ENCODE data around the gene PPP2R5C. TPM values are rescaled to one million over a fixed set of nuclear protein-coding genes. Genes with fewer than 3 reads are reported as not detected.

PPP2R5C gene
- total and polyA plus RNA-seq, 2 donors from 2014 or later = 65.6 to 129 TPM

GRCh38 chr14:101873991-101874390 lies 112.5 kb downstream of the PPP2R5C start:
- DNase-seq (no peak), FAIRE-seq (no peak)
- no peak overlapping the region for H3K4me3 ChIP-seq (ENCODE audit: low read length in 3 of 3)
- peaks cover 0 to 4% (median 3%) of the 10 kb centered on the region in 3 donors for H3K4me1 ChIP-seq (ENCODE audit: control insufficient read depth in 2 of 3, insufficient read depth in 2 of 3, low read depth in 1 of 3, low read length in 3 of 3)
- H3K27ac ChIP-seq (ENCODE audit: low read depth in 2 of 2, low read length in 2 of 2) = no peak overlapping the region
- H3K36me3 ChIP-seq (ENCODE audit: control insufficient read depth in 2 of 3, insufficient read depth in 3 of 3, low read length in 3 of 3) = peaks cover 0 to 6% (median 0%) of the 10 kb centered on the region in 3 donors
- TF ChIP-seq, protein P1, sequence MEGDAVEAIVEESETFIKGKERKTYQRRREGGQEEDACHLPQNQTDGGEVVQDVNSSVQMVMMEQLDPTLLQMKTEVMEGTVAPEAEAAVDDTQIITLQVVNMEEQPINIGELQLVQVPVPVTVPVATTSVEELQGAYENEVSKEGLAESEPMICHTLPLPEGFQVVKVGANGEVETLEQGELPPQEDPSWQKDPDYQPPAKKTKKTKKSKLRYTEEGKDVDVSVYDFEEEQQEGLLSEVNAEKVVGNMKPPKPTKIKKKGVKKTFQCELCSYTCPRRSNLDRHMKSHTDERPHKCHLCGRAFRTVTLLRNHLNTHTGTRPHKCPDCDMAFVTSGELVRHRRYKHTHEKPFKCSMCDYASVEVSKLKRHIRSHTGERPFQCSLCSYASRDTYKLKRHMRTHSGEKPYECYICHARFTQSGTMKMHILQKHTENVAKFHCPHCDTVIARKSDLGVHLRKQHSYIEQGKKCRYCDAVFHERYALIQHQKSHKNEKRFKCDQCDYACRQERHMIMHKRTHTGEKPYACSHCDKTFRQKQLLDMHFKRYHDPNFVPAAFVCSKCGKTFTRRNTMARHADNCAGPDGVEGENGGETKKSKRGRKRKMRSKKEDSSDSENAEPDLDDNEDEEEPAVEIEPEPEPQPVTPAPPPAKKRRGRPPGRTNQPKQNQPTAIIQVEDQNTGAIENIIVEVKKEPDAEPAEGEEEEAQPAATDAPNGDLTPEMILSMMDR (IDR thresholded peaks at IDR 0.05; ENCODE audit: borderline replicate concordance, extremely low read depth, insufficient read depth) = no peak
- no peaks in the 10 kb centered on the region for H3K27me3 ChIP-seq (ENCODE audit: control insufficient read depth, insufficient read depth, low read length)
- intact Hi-C loops (cut with DNase I) = no loop called here
- H3K9me3 ChIP-seq (ENCODE audit: control insufficient read depth in 2 of 3, insufficient read depth in 1 of 3, low read length in 3 of 3) = no peaks in the 10 kb centered on the region
- H3K9ac ChIP-seq (ENCODE audit: low read length in 3 of 3) = no peak overlapping the region

- Histone ChIP-seq H3K36me3 (ENCODE audit: control insufficient read depth in 2 of 3, insufficient read depth in 3 of 3, low read length in 3 of 3) (peaks cover 0 to 6% (median 0%) of the 10 kb centered on the region in 3 donors), H3K27me3 (ENCODE audit: control insufficient read depth, insufficient read depth, low read length) (no peaks in the 10 kb centered on the region), H3K27ac (ENCODE audit: low read depth in 2 of 2, low read length in 2 of 2) (no peak overlapping the region), H3K4me1 (ENCODE audit: control insufficient read depth in 2 of 3, insufficient read depth in 2 of 3, low read depth in 1 of 3, low read length in 3 of 3) (peaks cover 0 to 4% (median 3%) of the 10 kb centered on the region in 3 donors), H3K9ac (ENCODE audit: low read length in 3 of 3) (no peak overlapping the region), H3K4me3 (ENCODE audit: low read length in 3 of 3) (no peak overlapping the region), H3K9me3 (ENCODE audit: control insufficient read depth in 2 of 3, insufficient read depth in 1 of 3, low read length in 3 of 3) (no peaks in the 10 kb centered on the region)
- TF ChIP-seq, protein P1 (IDR thresholded peaks at IDR 0.05; ENCODE audit: borderline replicate concordance, extremely low read depth, insufficient read depth) = no peak
- DNase-seq (no peak), FAIRE-seq (no peak)
- intact Hi-C loops (cut with DNase I) = no loop called here
These were observed 113.7 kb downstream of the PPP2R5C start for GRCh38 chr14:101875041-101875726.

DNA sequence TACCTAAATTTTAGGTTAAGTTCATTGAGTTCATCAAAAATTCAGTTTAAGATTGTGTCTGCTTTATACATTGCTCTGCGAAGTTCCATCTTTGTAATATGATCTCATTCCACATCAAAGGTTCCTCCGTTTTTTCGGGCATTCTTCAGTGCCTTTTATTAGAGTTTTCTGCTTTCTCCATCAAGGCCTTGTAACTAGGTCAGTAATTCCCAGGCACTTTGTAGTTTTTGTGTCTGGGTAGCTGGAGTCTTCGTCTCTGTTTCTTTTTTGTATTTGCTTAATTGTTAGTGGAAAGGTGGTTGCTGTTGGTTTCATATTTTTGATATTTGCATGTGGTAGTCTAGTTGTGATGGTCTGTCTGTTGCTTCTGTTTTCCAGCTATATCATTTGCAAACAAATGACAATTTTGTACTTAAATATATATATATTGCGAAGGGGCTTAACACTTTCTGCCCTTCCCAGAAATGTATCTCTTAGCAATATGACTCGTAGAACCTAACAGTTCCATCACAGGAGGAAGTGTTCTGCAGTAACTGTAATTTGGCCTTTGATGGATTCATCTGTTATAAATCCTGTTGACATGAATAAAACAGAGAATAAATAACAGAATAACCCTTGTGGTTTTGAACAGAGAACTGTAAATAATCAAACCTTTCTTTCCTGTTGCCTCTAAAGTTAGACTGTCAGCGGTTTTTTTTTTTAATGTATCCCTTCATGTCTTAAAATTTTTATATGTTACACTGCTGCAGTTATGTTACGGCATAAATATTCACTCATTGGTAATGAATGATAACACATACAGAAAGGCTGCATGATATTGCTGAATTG lies 114.4 kb downstream of the PPP2R5C start:
- DNase-seq = peak in 2 of 5 donors; percentile 68 to 79
- Histone ChIP-seq H3K4me1 (ENCODE audit: control insufficient read depth in 2 of 3, insufficient read depth in 2 of 3, low read depth in 1 of 3, low read length in 3 of 3) (peaks cover 0 to 4% (median 3%) of the 10 kb centered on the region in 3 donors), H3K27me3 (ENCODE audit: control insufficient read depth, insufficient read depth, low read length) (no peaks in the 10 kb centered on the region), H3K9me3 (ENCODE audit: control insufficient read depth in 2 of 3, insufficient read depth in 1 of 3, low read length in 3 of 3) (no peaks in the 10 kb centered on the region), H3K27ac (ENCODE audit: low read depth in 2 of 2, low read length in 2 of 2) (no peak overlapping the region), H3K4me3 (ENCODE audit: low read length in 3 of 3) (no peak overlapping the region), H3K36me3 (ENCODE audit: control insufficient read depth in 2 of 3, insufficient read depth in 3 of 3, low read length in 3 of 3) (peaks cover 0 to 6% (median 0%) of the 10 kb centered on the region in 3 donors), H3K9ac (ENCODE audit: low read length in 3 of 3) (no peak overlapping the region)
- FAIRE-seq = no peak
- intact Hi-C loops (cut with DNase I) = no loop called here
- TF ChIP-seq, protein P1 (IDR thresholded peaks at IDR 0.05; ENCODE audit: borderline replicate concordance, extremely low read depth, insufficient read depth) = no peak

All from kidney (tissue), 14 donors.